ENCODE data around the gene HDLBP. TPM values are rescaled to one million over a fixed set of nuclear protein-coding genes. Genes with fewer than 3 reads are reported as not detected.
A peak's percentile ranks its signal among the peaks of the same experiment; 100 is the strongest.

Gene HDLBP, protein sequence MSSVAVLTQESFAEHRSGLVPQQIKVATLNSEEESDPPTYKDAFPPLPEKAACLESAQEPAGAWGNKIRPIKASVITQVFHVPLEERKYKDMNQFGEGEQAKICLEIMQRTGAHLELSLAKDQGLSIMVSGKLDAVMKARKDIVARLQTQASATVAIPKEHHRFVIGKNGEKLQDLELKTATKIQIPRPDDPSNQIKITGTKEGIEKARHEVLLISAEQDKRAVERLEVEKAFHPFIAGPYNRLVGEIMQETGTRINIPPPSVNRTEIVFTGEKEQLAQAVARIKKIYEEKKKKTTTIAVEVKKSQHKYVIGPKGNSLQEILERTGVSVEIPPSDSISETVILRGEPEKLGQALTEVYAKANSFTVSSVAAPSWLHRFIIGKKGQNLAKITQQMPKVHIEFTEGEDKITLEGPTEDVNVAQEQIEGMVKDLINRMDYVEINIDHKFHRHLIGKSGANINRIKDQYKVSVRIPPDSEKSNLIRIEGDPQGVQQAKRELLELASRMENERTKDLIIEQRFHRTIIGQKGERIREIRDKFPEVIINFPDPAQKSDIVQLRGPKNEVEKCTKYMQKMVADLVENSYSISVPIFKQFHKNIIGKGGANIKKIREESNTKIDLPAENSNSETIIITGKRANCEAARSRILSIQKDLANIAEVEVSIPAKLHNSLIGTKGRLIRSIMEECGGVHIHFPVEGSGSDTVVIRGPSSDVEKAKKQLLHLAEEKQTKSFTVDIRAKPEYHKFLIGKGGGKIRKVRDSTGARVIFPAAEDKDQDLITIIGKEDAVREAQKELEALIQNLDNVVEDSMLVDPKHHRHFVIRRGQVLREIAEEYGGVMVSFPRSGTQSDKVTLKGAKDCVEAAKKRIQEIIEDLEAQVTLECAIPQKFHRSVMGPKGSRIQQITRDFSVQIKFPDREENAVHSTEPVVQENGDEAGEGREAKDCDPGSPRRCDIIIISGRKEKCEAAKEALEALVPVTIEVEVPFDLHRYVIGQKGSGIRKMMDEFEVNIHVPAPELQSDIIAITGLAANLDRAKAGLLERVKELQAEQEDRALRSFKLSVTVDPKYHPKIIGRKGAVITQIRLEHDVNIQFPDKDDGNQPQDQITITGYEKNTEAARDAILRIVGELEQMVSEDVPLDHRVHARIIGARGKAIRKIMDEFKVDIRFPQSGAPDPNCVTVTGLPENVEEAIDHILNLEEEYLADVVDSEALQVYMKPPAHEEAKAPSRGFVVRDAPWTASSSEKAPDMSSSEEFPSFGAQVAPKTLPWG (N-terminal part only)
- 100 to 1,000 TPM; 259 to 266 TPM for total RNA-seq

DNA sequence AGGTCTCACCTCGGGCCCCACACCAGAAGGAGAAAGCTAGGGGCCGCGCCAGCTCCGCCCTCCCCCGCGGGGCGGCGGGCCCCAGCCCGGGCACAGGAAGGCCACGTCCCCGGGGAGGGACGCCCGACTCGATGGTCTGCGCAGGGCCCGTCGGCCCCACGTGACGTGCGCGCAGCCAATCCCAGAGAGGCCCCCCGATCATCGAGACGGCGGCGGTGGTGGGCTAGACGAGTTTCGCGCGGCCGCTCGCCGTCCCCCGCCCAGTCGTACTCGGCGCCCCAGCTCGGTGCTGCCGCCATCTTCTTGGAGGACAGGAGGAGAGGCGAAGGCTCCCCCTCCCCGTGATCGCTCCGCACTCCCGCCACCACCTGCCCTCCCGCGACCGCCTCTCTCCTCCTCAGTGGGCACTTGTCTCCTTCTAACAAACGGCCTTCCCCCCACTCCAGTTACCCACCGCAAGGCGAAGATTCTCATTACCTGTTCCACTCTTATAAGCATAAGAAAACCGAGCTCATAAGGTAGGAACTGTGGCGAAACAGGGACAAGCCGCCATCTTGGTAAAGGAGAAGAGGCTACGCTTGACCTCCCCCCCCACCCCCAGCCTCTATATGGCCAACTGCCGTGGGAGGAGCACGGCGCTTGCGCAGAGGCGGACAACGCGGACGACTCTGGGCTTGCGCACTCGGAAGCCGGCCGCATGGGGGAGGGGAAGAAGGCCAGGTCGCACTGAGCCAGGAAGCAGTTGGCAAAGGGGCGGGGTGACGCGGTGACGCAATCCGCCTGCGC is at the start of gene HDLBP:
Gene HDLBP (minus strand): TSS at position 580 of the 786 bp plus-strand sequence. CDS start 48,803 bp downstream, outside the sequence.
- ChIA-PET POLR2A (interaction anchor here (0.6 to 2.4 kb wide), 21 partner anchors 9 to 693 kb away, joined by 3 to 11 read pairs (median 4); partner anchors contain the start of genes DTYMK and ING5), CTCF (interaction anchor here (1.2 to 1.4 kb wide), 2 partner anchors 12 to 30 kb away, joined by 3 to 7 read pairs; no protein-coding TSS in a partner anchor)
- TF ChIP-seq, protein P1, sequence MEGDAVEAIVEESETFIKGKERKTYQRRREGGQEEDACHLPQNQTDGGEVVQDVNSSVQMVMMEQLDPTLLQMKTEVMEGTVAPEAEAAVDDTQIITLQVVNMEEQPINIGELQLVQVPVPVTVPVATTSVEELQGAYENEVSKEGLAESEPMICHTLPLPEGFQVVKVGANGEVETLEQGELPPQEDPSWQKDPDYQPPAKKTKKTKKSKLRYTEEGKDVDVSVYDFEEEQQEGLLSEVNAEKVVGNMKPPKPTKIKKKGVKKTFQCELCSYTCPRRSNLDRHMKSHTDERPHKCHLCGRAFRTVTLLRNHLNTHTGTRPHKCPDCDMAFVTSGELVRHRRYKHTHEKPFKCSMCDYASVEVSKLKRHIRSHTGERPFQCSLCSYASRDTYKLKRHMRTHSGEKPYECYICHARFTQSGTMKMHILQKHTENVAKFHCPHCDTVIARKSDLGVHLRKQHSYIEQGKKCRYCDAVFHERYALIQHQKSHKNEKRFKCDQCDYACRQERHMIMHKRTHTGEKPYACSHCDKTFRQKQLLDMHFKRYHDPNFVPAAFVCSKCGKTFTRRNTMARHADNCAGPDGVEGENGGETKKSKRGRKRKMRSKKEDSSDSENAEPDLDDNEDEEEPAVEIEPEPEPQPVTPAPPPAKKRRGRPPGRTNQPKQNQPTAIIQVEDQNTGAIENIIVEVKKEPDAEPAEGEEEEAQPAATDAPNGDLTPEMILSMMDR (IDR thresholded peaks at IDR 0.05) = no peak
- peaks cover 38% of the 10 kb centered on the region for H3K36me3 Mint-ChIP-seq (ENCODE audit: low read depth)
- ATAC-seq = peak; percentile 83
- peak within 1 kb of the TSS; percentile 99 for H3K4me3 Mint-ChIP-seq
- H3K4me1 Mint-ChIP-seq (ENCODE audit: low read depth) = peaks cover 66% of the 10 kb centered on the region
- H3K27me3 Mint-ChIP-seq = no peaks in the 10 kb centered on the region
- DNase-seq = peak; percentile 100
- no peaks in the 10 kb centered on the region for H3K9me3 Mint-ChIP-seq
- intact Hi-C loops (cut with micrococcal nuclease) = no loop called here
- H3K27ac Mint-ChIP-seq = peak within 1 kb of the TSS; percentile 100

DNA sequence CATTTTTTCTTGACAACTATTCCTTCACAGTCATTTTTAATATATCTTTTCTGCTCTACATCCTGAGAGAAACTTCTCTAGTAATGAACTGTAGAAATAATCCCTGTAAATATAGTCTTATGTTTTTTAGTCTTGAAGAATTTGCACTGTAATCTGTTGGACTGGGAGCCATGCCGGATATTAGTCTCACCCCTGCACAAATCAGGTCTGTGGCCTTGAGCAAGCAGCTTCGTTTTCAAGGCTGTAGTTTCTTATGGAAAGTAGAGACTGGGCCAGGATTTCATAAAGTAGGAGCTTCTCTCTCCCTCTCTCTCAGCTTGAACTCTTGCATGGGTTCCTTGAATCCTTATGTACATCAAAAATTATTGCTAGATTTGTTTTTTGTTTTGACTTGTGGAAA is 49.3 kb upstream of the HDLBP start:
- no peaks in the 10 kb centered on the region for H3K9me3 Mint-ChIP-seq
- TF ChIP-seq, protein P1 (IDR thresholded peaks at IDR 0.05) = no peak
- peaks cover 11% of the 10 kb centered on the region for H3K4me1 Mint-ChIP-seq (ENCODE audit: low read depth)
- POLR2A ChIA-PET = interaction anchor here (0.6 to 1.5 kb wide), 3 partner anchors 20 to 310 kb away, joined by 3 read pairs; no protein-coding TSS in a partner anchor
- H3K27me3 Mint-ChIP-seq = no peaks in the 10 kb centered on the region
- H3K36me3 Mint-ChIP-seq (ENCODE audit: low read depth) = no peaks in the 10 kb centered on the region
- intact Hi-C loops (cut with micrococcal nuclease) = no loop called here
- DNase-seq (no peak), ATAC-seq (no peak)
- no peak overlapping the region for H3K4me3 Mint-ChIP-seq
- CTCF ChIA-PET = no interaction called here
- H3K27ac Mint-ChIP-seq = no peak overlapping the region

DNA sequence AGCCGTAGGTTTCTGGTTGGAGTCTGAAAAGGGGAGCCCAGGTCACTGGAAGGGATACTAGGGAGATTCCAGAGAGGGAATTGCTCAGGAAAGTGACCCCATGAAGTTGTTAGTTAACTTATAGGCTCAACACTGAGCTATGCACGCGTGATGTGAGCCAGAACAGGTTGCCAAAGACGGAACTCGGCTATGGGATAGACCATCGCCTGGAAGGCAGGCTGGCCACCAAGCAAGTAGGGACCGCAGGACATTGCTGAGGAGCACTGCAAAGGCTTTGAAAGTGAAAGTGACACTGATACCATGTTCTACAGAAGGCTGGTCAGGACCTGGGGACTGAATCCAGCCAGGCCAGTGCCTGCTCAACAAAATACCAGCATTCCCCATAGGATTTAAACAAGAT is 48.0 kb upstream of the HDLBP start:
- Mint-ChIP-seq H3K27me3 (no peaks in the 10 kb centered on the region), H3K4me1 (ENCODE audit: low read depth) (peaks cover 14% of the 10 kb centered on the region), H3K36me3 (ENCODE audit: low read depth) (peaks cover under 1% of the 10 kb centered on the region), H3K27ac (no peak overlapping the region), H3K9me3 (no peaks in the 10 kb centered on the region), H3K4me3 (no peak overlapping the region)
- ATAC-seq = no peak
- intact Hi-C loops (cut with micrococcal nuclease) = no loop called here
- POLR2A ChIA-PET = interaction anchor here (1.5 kb wide), 1 partner anchor 48 kb away, joined by 3 read pairs; no protein-coding TSS in a partner anchor
- TF ChIP-seq, protein P1 (IDR thresholded peaks at IDR 0.05) = no peak
- CTCF ChIA-PET = interaction anchor here (1.5 kb wide), 1 partner anchor 28 kb away, joined by 3 read pairs; no protein-coding TSS in a partner anchor
- no peak for DNase-seq

DNA sequence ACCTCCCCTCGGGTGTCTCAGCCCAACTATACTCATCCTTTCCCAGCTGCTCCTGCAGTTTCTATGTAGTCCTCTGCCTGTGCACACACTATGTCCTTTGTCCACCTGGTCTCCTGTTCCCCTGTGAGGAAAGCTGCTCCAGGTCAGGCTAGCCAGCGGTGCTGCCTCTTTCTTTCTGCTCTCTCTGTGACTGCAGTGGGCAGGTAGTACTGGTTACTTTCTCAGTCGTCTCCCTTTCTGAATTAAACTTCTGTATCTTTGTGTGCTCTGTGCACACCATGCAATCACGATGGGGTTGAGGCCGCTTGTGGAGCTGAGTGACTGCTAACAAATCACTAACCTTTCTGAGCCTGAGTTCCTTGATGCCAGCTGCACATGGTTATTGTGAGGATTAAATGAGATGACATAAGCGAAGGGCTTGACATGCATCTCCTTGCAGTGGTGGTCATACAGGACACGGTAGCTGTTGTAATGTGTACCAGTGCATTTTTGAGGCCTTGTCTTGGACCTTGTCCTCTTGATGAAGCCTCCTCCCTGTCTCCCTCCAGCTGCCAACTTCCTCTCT is 44.1 kb upstream of the HDLBP start:
- Mint-ChIP-seq H3K27ac (no peak overlapping the region), H3K9me3 (no peaks in the 10 kb centered on the region), H3K4me1 (ENCODE audit: low read depth) (peaks cover 22% of the 10 kb centered on the region), H3K27me3 (no peaks in the 10 kb centered on the region), H3K4me3 (no peak overlapping the region), H3K36me3 (ENCODE audit: low read depth) (peaks cover 6% of the 10 kb centered on the region)
- intact Hi-C loops (cut with micrococcal nuclease) = no loop called here
- ATAC-seq (no peak), DNase-seq (no peak)
- ChIA-PET POLR2A (interaction anchor here (2.5 kb wide), 1 partner anchor 44 kb away, joined by 11 read pairs; the partner anchor contains the start of genes HDLBP and SEPTIN2), CTCF (no interaction called here)
- TF ChIP-seq, protein P1 (IDR thresholded peaks at IDR 0.05) = no peak

Measured in activated CD8-positive, alpha-beta T cell treated with anti-CD3 and anti-CD28 coated beads for 36 hours (primary cell).